Liver (tissue), 3 donors: ENCODE data around the gene NAALADL1.

Source experiments
- ATF3 ChIP-seq: IDR thresholded peaks from 2 replicates; pipeline ENCODE4 v1.6.1; 2016; ENCODE audit warnings: antibody characterized with exemption
- CTCF ChIP-seq: fragments of 150-350 bp; IDR thresholded peaks from 2 replicates; pipeline ENCODE4 v1.5.1; 2017; ENCODE audit warnings: improper control_type of control experiment, low read depth, low read length; ENCODE audit not compliant: missing input control
- EGR1 ChIP-seq, 2 donors: IDR thresholded peaks; 2 replicates each; pipeline ENCODE4 v1.6.1; 2016 to 2018; ENCODE audit warnings: antibody characterized with exemption in 2 of 2, low read depth in 2 of 2
- FOXA1 ChIP-seq: IDR thresholded peaks from 2 replicates; pipeline ENCODE4 v1.6.1; 2016; ENCODE audit warnings: antibody characterized with exemption
- FOXA2 ChIP-seq: IDR thresholded peaks from 2 replicates; pipeline ENCODE4 v1.6.1; 2016; ENCODE audit warnings: antibody characterized with exemption
- HNF4A ChIP-seq, 2 donors: conservative IDR thresholded peaks; 2 replicates each; pipeline ENCODE4 v1.6.1; 2016; ENCODE audit warnings: antibody characterized with exemption in 2 of 2, mild to moderate bottlenecking in 2 of 2
- MAX ChIP-seq: IDR thresholded peaks from 2 replicates; pipeline ENCODE4 v1.6.1; 2016; ENCODE audit warnings: antibody characterized with exemption
- RAD21 ChIP-seq, 2 donors: IDR thresholded peaks; 2 replicates each; pipeline ENCODE4 v1.6.1; 2016; ENCODE audit warnings: antibody characterized with exemption in 2 of 2, mild to moderate bottlenecking in 2 of 2
- REST ChIP-seq: IDR thresholded peaks from 2 replicates; pipeline ENCODE4 v1.6.1; 2016; ENCODE audit warnings: antibody characterized with exemption, mild to moderate bottlenecking
- RXRA ChIP-seq, 2 donors: IDR thresholded peaks; 2 replicates each; pipeline ENCODE4 v1.6.1; 2017 to 2018; ENCODE audit warnings: antibody characterized with exemption in 2 of 2, mild to moderate bottlenecking in 1 of 2
- SP1 ChIP-seq: IDR thresholded peaks from 2 replicates; pipeline ENCODE4 v1.6.1; 2018; ENCODE audit warnings: antibody characterized with exemption, mild to moderate bottlenecking
- TAF1 ChIP-seq: conservative IDR thresholded peaks from 2 replicates; pipeline ENCODE4 v1.6.1; 2016; ENCODE audit warnings: antibody characterized with exemption, mild to moderate bottlenecking
- YY1 ChIP-seq: IDR thresholded peaks from 2 replicates; pipeline ENCODE4 v1.6.1; 2016; ENCODE audit warnings: antibody characterized with exemption, mild to moderate bottlenecking
- ZBTB33 ChIP-seq: IDR thresholded peaks from 2 replicates; pipeline ENCODE4 v1.6.1; 2016; ENCODE audit warnings: antibody characterized with exemption
- donor health status: healthy.
- donor health status: healthy.

GRCh38 chr11:65100674-65101350 is 42.5 kb upstream of the NAALADL1 start:
- TF ChIP-seq FOXA2 (no peak), CTCF (no peak), HNF4A (conservative IDR thresholded peaks at IDR 0.05) (no peak), SP1 (no peak), YY1 (no peak), REST (no peak), RAD21 (IDR thresholded peaks at IDR 0.05) (no peak), ZBTB33 (no peak), MAX (no peak), ATF3 (no peak), FOXA1 (no peak), TAF1 (no peak), EGR1 (IDR thresholded peaks at IDR 0.05; ENCODE audit: low read depth in 2 of 2) (no peak), RXRA (IDR thresholded peaks at IDR 0.05) (peak in 1 of 2 donors; percentile 18)
